Astrocyte (in vitro differentiated cells and primary cell): ENCODE results near the gene TIMP4. TPM values are rescaled to one million over a fixed set of nuclear protein-coding genes. Genes with fewer than 3 reads are reported as not detected.

Source experiments
- DNase-seq: peaks from one replicate; pipeline ENCODE4 v3.0.0-alpha.2; 2010; ENCODE audit warnings: low read depth
- FAIRE-seq: peaks from 2 replicates; lab custom pipeline; 2011; peaks lifted over from hg19 to GRCh38; lab: Jason Lieb, UNC
- H2AFZ ChIP-seq: 2 replicates; pipeline ENCODE4 v1.6.0; 2012; ENCODE audit warnings: low read depth, low read length, inconsistent platforms
- H3K27ac ChIP-seq: 2 replicates; pipeline ENCODE4 v1.5.1; 2011; ENCODE audit warnings: low read depth, low read length, inconsistent platforms
- H3K27me3 ChIP-seq: 2 replicates; pipeline ENCODE4 v1.6.0; 2011; ENCODE audit warnings: low read length, inconsistent platforms; ENCODE audit not compliant: insufficient read depth
- H3K36me3 ChIP-seq: 2 replicates; pipeline ENCODE4 v1.5.1; 2011; ENCODE audit warnings: low read length, inconsistent platforms; ENCODE audit not compliant: insufficient read depth
- H3K4me1 ChIP-seq: 2 replicates; pipeline ENCODE4 v1.5.1; 2011; ENCODE audit warnings: low read length, inconsistent platforms; ENCODE audit not compliant: insufficient read depth
- H3K4me2 ChIP-seq: 2 replicates; pipeline ENCODE4 v1.6.0; 2012; ENCODE audit warnings: low read length, inconsistent platforms
- H3K4me3 ChIP-seq: 2 replicates; pipeline ENCODE4 v1.5.1; 2011; ENCODE audit warnings: low read depth, mild to moderate bottlenecking, low read length, inconsistent platforms; ENCODE audit not compliant: insufficient read depth
- H3K79me2 ChIP-seq: 2 replicates; pipeline ENCODE4 v1.6.0; 2012; ENCODE audit warnings: mild to moderate bottlenecking, low read length, inconsistent platforms; ENCODE audit not compliant: insufficient read depth
- H3K9ac ChIP-seq: 2 replicates; pipeline ENCODE4 v1.6.0; 2012; ENCODE audit warnings: mild to moderate bottlenecking, low read length, inconsistent platforms
- H3K9me3 ChIP-seq: 2 replicates; pipeline ENCODE4 v1.5.1; 2012; ENCODE audit warnings: low read depth, mild to moderate bottlenecking, low read length, inconsistent platforms; ENCODE audit not compliant: insufficient read depth
- H4K20me1 ChIP-seq: 2 replicates; pipeline ENCODE4 v1.6.0; 2012; ENCODE audit warnings: low read length, inconsistent platforms; ENCODE audit not compliant: insufficient read depth
- H3K27ac Mint-ChIP-seq: one replicate; pipeline ENCODE4 v1.8.0; 2021; ENCODE audit warnings: mild to moderate bottlenecking, mixed read lengths; ENCODE audit not compliant: unreplicated experiment
- H3K27me3 Mint-ChIP-seq: one replicate; pipeline ENCODE4 v1.8.0; 2021; ENCODE audit warnings: low read depth, mixed read lengths; ENCODE audit not compliant: unreplicated experiment
- H3K36me3 Mint-ChIP-seq: one replicate; pipeline ENCODE4 v1.8.0; 2021; ENCODE audit warnings: low read depth, mixed read lengths; ENCODE audit not compliant: unreplicated experiment
- H3K4me1 Mint-ChIP-seq: one replicate; pipeline ENCODE4 v1.8.0; 2021; ENCODE audit warnings: low read depth, mixed read lengths; ENCODE audit not compliant: unreplicated experiment
- H3K4me3 Mint-ChIP-seq: one replicate; pipeline ENCODE4 v1.8.0; 2021; ENCODE audit warnings: mild to moderate bottlenecking, moderate library complexity, mixed read lengths; ENCODE audit not compliant: unreplicated experiment
- H3K9me3 Mint-ChIP-seq: one replicate; pipeline ENCODE4 v1.8.0; 2021; ENCODE audit warnings: mild to moderate bottlenecking, mixed read lengths; ENCODE audit not compliant: unreplicated experiment
- CTCF ChIP-seq: IDR thresholded peaks from 2 replicates; pipeline ENCODE4 v1.5.1; 2011; ENCODE audit warnings: low read depth, mild to moderate bottlenecking, inconsistent platforms, low read length, moderate library complexity; ENCODE audit not compliant: insufficient read depth
- EZH2 ChIP-seq: IDR thresholded peaks from 2 replicates; pipeline ENCODE4 v1.6.1; 2012; ENCODE audit warnings: mild to moderate bottlenecking, low read length, inconsistent platforms; ENCODE audit not compliant: insufficient read depth
- total RNA-seq: library from RNA; stranded (reverse); gene quantifications from 2 replicates; pipeline ENCODE4 v1.2.1, GENCODE V29; 2021

The TIMP4 gene
- total RNA-seq, 1 donor from 2014 or later: 2.0 TPM

GRCh38 chr3:12155264-12155663 lies 3.4 kb downstream of the TIMP4 start:
- peak overlapping the region; percentile 42 for H3K4me2 ChIP-seq
- no peak overlapping the region for H3K27ac Mint-ChIP-seq
- no peak overlapping the region for H3K4me3 ChIP-seq
- H3K36me3 Mint-ChIP-seq: peaks cover 2% of the 10 kb centered on the region
- H3K4me1 Mint-ChIP-seq: peaks cover 32% of the 10 kb centered on the region
- TF ChIP-seq EZH2: no peak
- no peak overlapping the region for H2AFZ ChIP-seq
- no peak overlapping the region for H3K4me3 Mint-ChIP-seq
- DNase-seq (no peak), FAIRE-seq (no peak)
- H3K27me3 Mint-ChIP-seq: peaks cover under 1% of the 10 kb centered on the region
- no peaks in the 10 kb centered on the region for H3K9me3 Mint-ChIP-seq
- H3K36me3 ChIP-seq: no peaks in the 10 kb centered on the region
- H3K27me3 ChIP-seq: no peaks in the 10 kb centered on the region
- H3K79me2 ChIP-seq: no peaks in the 10 kb centered on the region
- H3K27ac ChIP-seq: no peak overlapping the region
- no peaks in the 10 kb centered on the region for H3K9me3 ChIP-seq
- peaks cover 20% of the 10 kb centered on the region for H3K4me1 ChIP-seq
- H3K9ac ChIP-seq: no peak overlapping the region
- H4K20me1 ChIP-seq: no peaks in the 10 kb centered on the region

- Histone ChIP-seq H3K9me3 (no peaks in the 10 kb centered on the region), H3K27ac (no peak overlapping the region), H3K9ac (no peak overlapping the region), H2AFZ (no peak overlapping the region), H3K27me3 (no peaks in the 10 kb centered on the region), H3K36me3 (no peaks in the 10 kb centered on the region), H3K4me2 (no peak overlapping the region), H3K4me3 (no peak overlapping the region), H4K20me1 (no peaks in the 10 kb centered on the region), H3K79me2 (no peaks in the 10 kb centered on the region), H3K4me1 (peaks cover 19% of the 10 kb centered on the region)
- no peak overlapping the region for H3K27ac Mint-ChIP-seq
- peaks cover 2% of the 10 kb centered on the region for H3K36me3 Mint-ChIP-seq
- TF ChIP-seq CTCF (no peak), EZH2 (no peak)
- peak; percentile 26 for DNase-seq
- H3K4me3 Mint-ChIP-seq: no peak overlapping the region
- no peak for FAIRE-seq
- H3K4me1 Mint-ChIP-seq: peaks cover 31% of the 10 kb centered on the region
- H3K27me3 Mint-ChIP-seq: peaks cover 5% of the 10 kb centered on the region
- H3K9me3 Mint-ChIP-seq: no peaks in the 10 kb centered on the region
These were observed 4.6 kb downstream of the TIMP4 start for GRCh38 chr3:12154151-12154550.

GRCh38 chr3:12150112-12150511 lies 8.6 kb downstream of the TIMP4 start:
- no peak overlapping the region for H3K27ac Mint-ChIP-seq
- H3K4me1 Mint-ChIP-seq: peaks cover 8% of the 10 kb centered on the region
- Histone ChIP-seq H3K27ac (no peak overlapping the region), H3K4me1 (no peaks in the 10 kb centered on the region), H3K4me3 (no peak overlapping the region), H3K27me3 (no peaks in the 10 kb centered on the region), H2AFZ (no peak overlapping the region), H3K9me3 (no peaks in the 10 kb centered on the region), H3K4me2 (no peak overlapping the region), H4K20me1 (no peaks in the 10 kb centered on the region), H3K79me2 (no peaks in the 10 kb centered on the region), H3K9ac (no peak overlapping the region), H3K36me3 (no peaks in the 10 kb centered on the region)
- H3K36me3 Mint-ChIP-seq: peaks cover 4% of the 10 kb centered on the region
- no peak overlapping the region for H3K4me3 Mint-ChIP-seq
- FAIRE-seq (no peak), DNase-seq (no peak)
- H3K9me3 Mint-ChIP-seq: no peaks in the 10 kb centered on the region
- no peak for TF ChIP-seq EZH2
- no peak for TF ChIP-seq CTCF
- H3K27me3 Mint-ChIP-seq: peaks cover 9% of the 10 kb centered on the region
